GM21390 (cell line): ENCODE results near the gene TMSB15C.

ENCODE experiments used
- ATAC-seq: cut with Tn5 transposase; IDR thresholded peaks from one replicate; pipeline ENCODE4 v1.9.1; 2021; ENCODE audit not compliant: unreplicated experiment

The TMSB15C gene

DNA sequence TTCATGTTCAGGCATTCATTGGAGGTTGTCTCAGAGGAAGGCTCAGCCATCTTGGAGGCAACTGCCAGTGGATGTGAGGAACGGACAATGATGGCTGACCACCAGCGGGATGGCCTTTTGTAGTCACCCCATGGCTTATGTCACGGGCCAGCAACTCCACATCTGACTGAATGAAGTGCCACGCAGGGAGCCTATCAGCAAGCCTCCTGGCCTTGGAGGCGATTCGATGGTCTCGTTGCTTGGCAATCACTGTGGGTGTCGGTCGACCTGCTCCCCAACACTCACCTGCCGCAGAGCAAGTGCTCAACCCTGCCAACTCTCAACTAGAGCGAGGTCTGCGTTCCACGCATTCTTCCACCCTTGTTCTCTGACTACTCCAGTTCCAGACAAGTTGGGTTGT, 28.9 kb downstream of the TMSB15C start:
- no peak for ATAC-seq

- ATAC-seq = no peak
Measured at GRCh38 chrX:104045642-104046041, 30.4 kb downstream of the TMSB15C start.

- no peak for ATAC-seq
Measured at GRCh38 chrX:104041003-104041402, 35.0 kb downstream of the TMSB15C start.

DNA sequence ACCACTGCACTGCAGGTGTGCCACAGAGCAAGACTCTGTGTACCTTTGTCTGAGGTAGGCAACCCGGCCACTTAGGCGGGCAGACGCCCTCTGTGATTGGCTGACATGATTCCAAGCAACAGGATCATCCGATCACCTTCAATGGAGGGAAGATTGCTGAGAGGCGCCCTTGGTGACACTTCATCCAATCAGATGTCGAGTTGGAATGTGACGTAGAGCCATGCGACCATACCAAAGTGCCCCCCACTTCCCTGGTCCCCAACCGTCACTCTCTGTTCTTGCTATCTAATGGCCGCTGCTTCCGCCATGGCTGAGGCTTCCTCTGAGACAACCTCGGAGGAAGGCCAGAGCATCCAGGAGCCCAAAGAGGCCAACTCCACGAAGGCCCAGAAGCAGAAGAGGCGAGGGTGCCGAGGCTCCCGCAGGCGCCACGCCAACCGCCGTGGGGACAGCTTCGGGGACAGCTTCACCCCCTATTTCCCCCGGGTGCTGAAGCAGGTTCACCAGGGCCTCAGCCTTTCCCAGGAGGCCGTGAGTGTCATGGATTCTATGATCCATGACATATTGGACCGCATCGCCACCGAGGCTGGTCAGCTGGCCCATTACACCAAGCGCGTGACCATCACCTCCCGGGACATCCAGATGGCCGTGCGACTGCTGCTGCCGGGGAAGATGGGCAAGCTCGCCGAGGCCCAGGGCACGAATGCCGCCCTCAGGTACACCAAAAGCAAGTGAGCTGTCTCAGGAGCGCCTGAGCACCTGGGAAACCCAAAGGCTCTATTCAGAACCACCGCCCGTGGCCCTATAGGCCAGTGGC, 36.1 kb downstream of the TMSB15C start, which contains the start of gene H2BW2:
H2BW2 (plus strand) TSS at position 268 of the 817 bp plus-strand sequence; CDS start at position 307, 39 bp downstream.
- ATAC-seq = no peak
